Measurements from ENCODE around the gene CDK5RAP2.

Gene CDK5RAP2

DNA sequence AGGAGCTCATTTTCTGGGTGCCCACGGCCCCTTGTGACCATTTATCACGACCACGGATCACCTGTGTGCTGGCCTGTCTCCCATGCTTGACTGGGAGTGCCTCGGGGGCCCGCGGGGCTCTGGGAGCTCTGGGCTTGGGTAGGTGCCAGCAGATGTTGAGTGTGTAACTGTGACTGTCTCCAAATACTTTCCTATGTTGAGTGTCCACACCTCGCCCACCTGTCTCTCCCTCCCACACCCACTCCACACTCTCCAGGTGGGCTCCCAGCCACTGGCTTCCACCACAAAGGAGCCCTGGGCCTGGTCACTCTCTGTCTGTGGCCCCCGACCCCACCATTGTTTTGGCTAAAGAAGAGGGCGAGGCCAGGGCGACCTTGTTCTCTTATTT lies 196.4 kb downstream of the CDK5RAP2 start:
- peaks cover 6% of the 10 kb centered on the region; the same call in 1 of the 2 replicates for H3K36me3 ChIP-seq (replicated peaks)
- no peaks in the 10 kb centered on the region for H3K27me3 ChIP-seq (ENCODE audit: low read depth)
- in situ Hi-C loops (cut with MboI; ENCODE audit: low sequenced_read_pairs) = no loop called here
- no peak overlapping the region for H3K4me3 ChIP-seq
- H3K4me1 ChIP-seq = no peaks in the 10 kb centered on the region
- no peak for DNase-seq (ENCODE audit: low spot score in 2 of 2)
- no peaks in the 10 kb centered on the region for H3K9me3 ChIP-seq

DNA sequence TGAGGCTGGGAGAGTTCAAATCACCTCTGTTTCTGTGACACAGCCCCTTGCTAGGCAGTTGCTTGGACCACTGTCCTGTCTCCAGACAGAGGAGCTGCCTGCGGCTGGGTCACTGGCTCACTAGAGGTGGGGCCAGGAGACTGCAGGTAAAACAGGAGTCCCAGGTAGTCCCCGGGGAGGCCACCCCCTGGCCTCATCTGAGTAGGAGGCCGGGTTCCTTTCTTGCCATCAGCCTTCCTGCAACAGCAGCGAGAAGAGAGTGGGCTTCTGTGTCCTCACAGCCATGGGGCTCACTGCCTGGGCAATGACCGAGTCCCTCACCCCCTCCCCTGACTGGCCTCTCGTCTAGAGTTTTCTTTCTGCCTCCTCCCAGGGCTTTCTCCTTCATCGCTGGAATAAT lies 197.5 kb downstream of the CDK5RAP2 start:
- DNase-seq (ENCODE audit: low spot score in 2 of 2) = no peak
- Histone ChIP-seq H3K27me3 (ENCODE audit: low read depth) (no peaks in the 10 kb centered on the region), H3K4me1 (no peaks in the 10 kb centered on the region), H3K9me3 (no peaks in the 10 kb centered on the region), H3K36me3 (replicated peaks) (peaks cover 4% of the 10 kb centered on the region; the same call in 1 of the 2 replicates), H3K4me3 (no peak overlapping the region)
- in situ Hi-C loops (cut with MboI; ENCODE audit: low sequenced_read_pairs) = no loop called here

DNA sequence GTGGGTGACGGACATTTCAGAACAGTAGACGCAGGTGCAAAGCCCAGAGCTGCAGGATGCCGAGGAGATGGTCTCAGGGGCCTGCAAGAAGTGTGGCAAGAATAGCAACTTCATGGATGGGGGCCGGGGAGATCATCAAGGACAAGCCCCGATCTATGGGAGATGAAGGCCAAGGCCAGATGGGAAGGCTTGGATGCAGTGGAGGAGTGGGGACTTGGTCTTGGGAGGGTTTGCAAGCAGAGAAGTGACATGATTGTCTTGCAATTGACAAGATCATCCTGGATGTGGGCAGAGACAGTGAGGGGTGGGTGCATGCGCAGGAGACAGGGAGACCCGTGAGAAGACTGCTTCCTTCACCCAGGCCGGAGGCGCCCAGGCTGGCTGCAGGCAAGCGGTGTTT lies 198.1 kb downstream of the CDK5RAP2 start:
- no peaks in the 10 kb centered on the region for H3K9me3 ChIP-seq
- H3K36me3 ChIP-seq (replicated peaks) = peaks cover under 1% of the 10 kb centered on the region; the same call in 1 of the 2 replicates
- H3K4me1 ChIP-seq = no peaks in the 10 kb centered on the region
- no peak overlapping the region for H3K4me3 ChIP-seq
- in situ Hi-C loops (cut with MboI; ENCODE audit: low sequenced_read_pairs) = no loop called here
- H3K27me3 ChIP-seq (ENCODE audit: low read depth) = no peaks in the 10 kb centered on the region
- DNase-seq (ENCODE audit: low spot score in 2 of 2) = no peak

DNA sequence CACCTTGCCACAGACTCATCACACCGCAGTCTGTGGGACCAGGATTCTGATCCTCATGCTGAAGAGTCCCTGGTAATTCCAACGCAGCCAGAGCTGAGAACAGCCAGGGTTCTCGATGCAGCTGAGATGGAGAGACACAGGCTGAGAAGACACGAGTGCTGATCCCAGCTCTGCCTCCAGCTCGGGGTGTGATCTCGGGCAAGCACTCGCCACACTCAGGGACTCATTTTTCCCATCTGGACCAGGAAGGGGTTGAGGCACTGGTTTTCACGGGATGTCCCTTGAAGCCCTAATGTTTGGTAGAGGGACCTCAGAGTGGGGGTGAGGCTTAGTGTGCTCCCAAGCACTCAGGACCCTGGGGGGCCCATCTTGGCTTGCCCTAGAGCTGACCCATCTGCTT lies 200.4 kb downstream of the CDK5RAP2 start:
- no peaks in the 10 kb centered on the region for H3K27me3 ChIP-seq (ENCODE audit: low read depth)
- no peak overlapping the region for H3K4me3 ChIP-seq
- no peaks in the 10 kb centered on the region for H3K36me3 ChIP-seq (replicated peaks)
- DNase-seq (ENCODE audit: low spot score in 2 of 2) = no peak
- H3K9me3 ChIP-seq = no peaks in the 10 kb centered on the region
- no peaks in the 10 kb centered on the region for H3K4me1 ChIP-seq
- in situ Hi-C loops (cut with MboI; ENCODE audit: low sequenced_read_pairs) = no loop called here

DNA sequence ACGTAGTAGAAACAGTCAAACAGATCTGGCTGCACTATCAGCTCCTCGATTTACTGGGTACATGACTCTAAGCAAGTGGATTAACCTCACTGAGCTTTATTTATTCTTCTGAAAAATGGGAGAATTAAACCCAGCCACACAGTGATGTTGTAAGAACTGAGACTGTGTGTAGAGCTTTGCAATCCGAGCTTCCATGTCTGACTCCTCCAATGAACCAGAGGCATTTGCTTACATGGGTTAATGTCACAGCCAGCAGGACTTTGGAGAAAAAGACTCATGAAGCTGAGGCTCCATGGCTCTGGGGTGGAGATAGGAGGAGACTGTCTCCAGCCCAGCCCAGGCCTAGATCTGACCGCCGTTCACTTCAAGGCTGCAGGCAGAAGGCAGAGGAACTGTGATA lies 201.3 kb downstream of the CDK5RAP2 start:
- no peak overlapping the region for H3K4me3 ChIP-seq
- H3K36me3 ChIP-seq (replicated peaks) = no peaks in the 10 kb centered on the region
- no peaks in the 10 kb centered on the region for H3K27me3 ChIP-seq (ENCODE audit: low read depth)
- DNase-seq (ENCODE audit: low spot score in 2 of 2) = no peak
- H3K4me1 ChIP-seq = no peaks in the 10 kb centered on the region
- H3K9me3 ChIP-seq = no peaks in the 10 kb centered on the region
- in situ Hi-C loops (cut with MboI; ENCODE audit: low sequenced_read_pairs) = no loop called here

DNA sequence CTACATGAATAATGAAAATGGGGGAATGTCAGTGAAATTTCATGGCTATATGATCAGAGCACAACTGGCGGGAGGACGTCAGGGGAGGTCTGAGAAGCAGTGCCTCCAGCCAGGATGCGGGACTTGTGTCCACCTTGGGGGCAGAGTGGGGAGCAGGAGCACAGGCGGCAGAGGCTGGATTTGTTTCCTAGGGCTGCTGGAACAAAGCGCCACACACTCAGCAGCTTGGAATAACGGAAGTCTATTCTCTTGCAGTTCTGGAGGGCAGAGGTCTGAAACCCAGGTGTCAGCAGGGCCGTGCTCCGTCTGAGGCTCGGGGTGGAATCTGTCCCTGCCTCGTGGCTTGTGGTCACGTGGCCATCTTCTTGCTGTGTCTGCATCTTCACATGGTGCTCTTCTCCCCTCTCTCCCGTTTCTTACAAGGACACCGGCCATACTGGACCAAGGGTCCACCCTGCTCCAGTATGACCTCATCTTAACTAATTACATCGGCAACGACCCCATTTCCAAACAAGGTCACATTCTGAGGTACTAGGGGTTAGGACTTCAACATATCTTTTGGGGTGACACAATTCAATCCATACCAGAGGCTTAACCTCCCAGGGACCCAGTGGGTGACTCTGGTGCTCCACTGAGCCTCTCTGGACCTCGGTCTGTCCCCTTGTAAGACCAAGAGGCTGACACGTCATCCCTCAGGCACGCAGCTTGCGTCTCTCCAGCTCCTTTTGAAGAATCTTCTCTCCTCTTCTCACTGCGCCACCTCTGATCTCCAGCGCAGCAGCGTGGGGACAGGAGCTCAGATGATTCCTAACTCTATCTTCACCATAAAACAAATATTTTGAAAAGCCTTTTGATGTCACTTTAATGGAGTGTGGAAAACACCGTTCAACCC lies 202.5 kb downstream of the CDK5RAP2 start:
- Histone ChIP-seq H3K9me3 (no peaks in the 10 kb centered on the region), H3K4me1 (no peaks in the 10 kb centered on the region), H3K36me3 (replicated peaks) (no peaks in the 10 kb centered on the region), H3K27me3 (ENCODE audit: low read depth) (no peaks in the 10 kb centered on the region), H3K4me3 (no peak overlapping the region)
- no peak for DNase-seq (ENCODE audit: low spot score in 2 of 2)
- in situ Hi-C loops (cut with MboI; ENCODE audit: low sequenced_read_pairs) = no loop called here

DNA sequence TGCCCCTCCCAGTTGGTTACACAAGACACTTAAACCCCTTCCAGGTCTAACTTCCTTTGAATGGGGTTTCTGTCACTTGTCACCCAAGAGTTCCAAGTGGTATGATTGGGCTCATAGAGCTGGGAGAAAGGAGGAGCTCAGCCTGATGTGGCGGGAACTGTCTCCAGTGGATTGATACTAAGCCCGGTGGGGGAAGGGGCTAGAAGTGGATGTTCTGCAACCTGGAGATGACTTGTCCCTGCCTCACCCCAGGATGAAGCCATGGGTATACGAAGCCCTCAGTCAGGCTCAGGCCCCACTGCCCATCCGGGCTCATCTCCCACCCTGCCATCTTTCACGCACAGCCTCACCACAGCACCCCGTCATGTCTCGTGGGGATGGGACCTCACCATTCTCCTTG lies 203.9 kb downstream of the CDK5RAP2 start:
- in situ Hi-C loops (cut with MboI; ENCODE audit: low sequenced_read_pairs) = no loop called here
- no peak for DNase-seq (ENCODE audit: low spot score in 2 of 2)
- Histone ChIP-seq H3K27me3 (ENCODE audit: low read depth) (peaks cover 2% of the 10 kb centered on the region; the same call in 1 of the 2 replicates), H3K36me3 (replicated peaks) (no peaks in the 10 kb centered on the region), H3K4me3 (no peak overlapping the region), H3K4me1 (no peaks in the 10 kb centered on the region), H3K9me3 (no peaks in the 10 kb centered on the region)

DNA sequence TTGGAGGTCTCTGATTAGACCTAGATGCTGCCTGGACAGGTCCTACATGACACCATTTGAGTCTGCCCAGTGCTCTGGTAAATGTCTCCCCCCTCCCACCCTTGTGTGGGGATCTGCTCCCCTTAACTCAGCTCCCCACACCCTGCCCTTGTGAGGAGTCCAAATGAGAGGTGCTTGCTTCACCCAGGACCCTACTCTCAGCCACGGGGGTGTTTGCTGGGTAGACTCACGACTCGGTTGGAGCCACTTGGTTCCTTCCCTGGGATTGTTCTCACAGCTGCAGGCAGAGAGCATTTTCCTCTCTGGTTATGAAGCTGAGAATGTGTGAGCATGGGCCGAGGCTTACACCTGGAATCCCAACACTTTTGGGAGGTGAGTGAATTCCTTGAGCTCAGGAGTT lies 204.7 kb downstream of the CDK5RAP2 start:
- no peak for DNase-seq (ENCODE audit: low spot score in 2 of 2)
- Histone ChIP-seq H3K27me3 (ENCODE audit: low read depth) (peaks cover 2% of the 10 kb centered on the region; the same call in 1 of the 2 replicates), H3K9me3 (no peaks in the 10 kb centered on the region), H3K4me1 (no peaks in the 10 kb centered on the region), H3K4me3 (no peak overlapping the region), H3K36me3 (replicated peaks) (no peaks in the 10 kb centered on the region)
- in situ Hi-C loops (cut with MboI; ENCODE audit: low sequenced_read_pairs) = no loop called here

DNA sequence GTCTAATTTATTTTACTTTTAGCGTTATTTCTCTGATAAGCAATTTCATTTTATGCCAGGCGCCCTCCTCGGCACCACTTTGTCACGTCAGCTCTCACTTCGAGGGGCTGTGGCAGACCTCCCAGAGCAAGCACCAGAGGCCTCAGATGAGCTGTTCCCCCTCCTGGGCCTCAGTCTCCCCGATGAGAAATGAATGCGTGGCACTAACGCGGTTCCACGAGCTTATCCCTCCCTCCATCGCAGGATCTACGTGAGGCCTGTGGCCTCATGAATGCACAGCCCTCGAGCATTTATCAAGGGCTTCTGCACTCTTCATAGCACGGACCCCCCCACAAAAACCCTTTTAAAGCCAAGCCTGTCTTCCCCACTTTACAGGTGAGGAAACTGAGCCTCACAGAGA lies 205.2 kb downstream of the CDK5RAP2 start:
- Histone ChIP-seq H3K4me1 (no peaks in the 10 kb centered on the region), H3K9me3 (no peaks in the 10 kb centered on the region), H3K36me3 (replicated peaks) (no peaks in the 10 kb centered on the region), H3K27me3 (ENCODE audit: low read depth) (peaks cover 2% of the 10 kb centered on the region; the same call in 1 of the 2 replicates), H3K4me3 (no peak overlapping the region)
- no peak for DNase-seq (ENCODE audit: low spot score in 2 of 2)
- in situ Hi-C loops (cut with MboI; ENCODE audit: low sequenced_read_pairs) = no loop called here

DNA sequence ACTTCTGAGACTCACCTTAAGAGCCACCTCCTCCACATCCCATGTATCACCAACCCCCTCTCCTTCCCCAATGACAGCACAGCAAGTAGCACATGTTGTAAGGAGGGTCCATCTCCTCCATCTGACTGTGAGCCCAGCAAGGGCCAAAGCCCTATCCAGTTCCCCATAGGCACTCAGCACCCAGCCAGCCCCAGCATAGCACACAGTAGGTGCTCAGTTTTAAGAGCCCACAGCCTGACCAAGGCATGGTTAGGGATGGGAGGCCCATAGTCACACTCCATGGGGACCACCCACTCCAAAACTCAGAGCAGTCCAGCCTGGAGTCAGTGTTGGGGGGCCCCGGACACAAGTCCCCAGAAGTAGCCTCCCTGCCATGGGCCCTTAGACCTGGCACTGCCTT lies 205.7 kb downstream of the CDK5RAP2 start:
- Histone ChIP-seq H3K27me3 (ENCODE audit: low read depth) (peaks cover 2% of the 10 kb centered on the region; the same call in 1 of the 2 replicates), H3K36me3 (replicated peaks) (no peaks in the 10 kb centered on the region), H3K4me3 (no peak overlapping the region), H3K9me3 (no peaks in the 10 kb centered on the region), H3K4me1 (no peaks in the 10 kb centered on the region)
- in situ Hi-C loops (cut with MboI; ENCODE audit: low sequenced_read_pairs) = no loop called here
- no peak for DNase-seq (ENCODE audit: low spot score in 2 of 2)

DNA sequence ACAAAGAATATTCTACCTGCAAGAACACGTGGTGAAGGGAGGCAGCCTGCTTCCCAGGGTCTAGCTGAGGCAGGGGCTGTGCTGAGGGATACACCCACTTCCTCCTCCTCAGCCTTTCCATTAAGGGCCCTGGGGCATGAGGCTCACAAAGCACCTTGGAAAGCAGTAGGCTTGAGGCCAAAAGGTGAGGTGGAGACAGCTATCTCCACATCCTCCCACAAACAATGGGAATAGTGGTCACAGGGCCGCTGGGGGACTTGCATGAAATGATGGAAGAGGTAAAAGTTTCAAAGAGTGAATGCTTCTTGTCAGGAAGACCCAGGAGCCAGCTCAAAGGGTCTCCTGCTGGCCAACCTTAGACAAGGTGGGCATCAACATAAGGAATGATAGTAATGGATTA lies 207.9 kb downstream of the CDK5RAP2 start:
- no peak for DNase-seq (ENCODE audit: low spot score in 2 of 2)
- in situ Hi-C loops (cut with MboI; ENCODE audit: low sequenced_read_pairs) = no loop called here
- Histone ChIP-seq H3K9me3 (no peaks in the 10 kb centered on the region; the same call in 1 of the 2 replicates), H3K36me3 (replicated peaks) (no peaks in the 10 kb centered on the region), H3K4me3 (no peak overlapping the region), H3K4me1 (no peaks in the 10 kb centered on the region), H3K27me3 (ENCODE audit: low read depth) (peaks cover 2% of the 10 kb centered on the region; the same call in 1 of the 2 replicates)

DNA sequence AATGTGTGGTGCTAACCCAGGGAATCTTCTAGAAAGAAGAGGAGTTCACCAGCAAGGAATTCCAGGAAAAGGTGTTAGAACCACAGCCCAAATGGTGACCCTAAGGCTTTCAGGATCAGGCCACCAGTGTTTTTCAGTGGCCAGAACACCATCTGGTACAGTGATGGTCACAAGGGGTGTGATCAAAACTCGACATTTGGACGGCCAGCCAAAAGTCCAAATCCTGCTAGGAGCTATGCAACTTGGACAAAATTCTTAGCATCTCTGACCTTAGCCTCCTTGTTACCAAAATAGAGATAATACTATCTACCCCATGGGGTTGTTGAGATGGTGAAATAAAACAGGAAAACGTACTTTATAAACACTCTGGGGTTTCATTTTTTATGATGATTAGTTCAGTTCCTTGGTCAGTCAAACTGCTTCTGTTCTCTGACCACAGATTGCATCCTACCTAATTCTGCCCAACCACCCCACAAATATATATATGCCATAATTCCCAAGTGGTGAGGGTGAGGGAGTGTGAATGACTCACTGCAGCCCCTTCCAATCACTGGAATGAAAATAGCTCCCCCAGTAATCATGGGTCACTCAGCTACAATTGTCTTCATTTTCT lies 210.3 kb downstream of the CDK5RAP2 start:
- in situ Hi-C loops (cut with MboI; ENCODE audit: low sequenced_read_pairs) = no loop called here
- Histone ChIP-seq H3K27me3 (ENCODE audit: low read depth) (peaks cover 2% of the 10 kb centered on the region; the same call in 1 of the 2 replicates), H3K36me3 (replicated peaks) (no peaks in the 10 kb centered on the region), H3K9me3 (no peaks in the 10 kb centered on the region; the same call in 1 of the 2 replicates), H3K4me3 (no peak overlapping the region), H3K4me1 (no peaks in the 10 kb centered on the region)
- DNase-seq (ENCODE audit: low spot score in 2 of 2) = no peak

DNA sequence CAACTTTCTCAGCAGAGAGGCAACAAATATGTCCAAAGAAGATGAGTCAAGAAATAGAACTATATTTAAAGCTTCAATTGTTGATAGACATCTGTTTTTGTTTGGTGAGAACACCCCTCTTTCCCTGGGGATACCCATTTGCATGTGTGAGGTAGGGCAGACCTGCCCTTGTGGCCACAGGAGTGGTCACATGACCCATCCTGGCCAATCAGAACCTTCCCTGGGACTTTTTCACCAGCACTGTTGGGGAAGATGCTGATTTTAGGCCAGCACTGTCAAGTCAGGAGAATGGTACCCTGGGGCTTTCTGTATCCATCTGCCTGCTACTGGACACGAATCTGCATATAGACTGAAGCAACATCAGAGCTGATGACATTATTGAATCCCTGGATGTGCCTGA lies 211.2 kb downstream of the CDK5RAP2 start:
- H3K9me3 ChIP-seq = no peaks in the 10 kb centered on the region; the same call in 1 of the 2 replicates
- no peaks in the 10 kb centered on the region for H3K4me1 ChIP-seq
- H3K27me3 ChIP-seq (ENCODE audit: low read depth) = peaks cover 2% of the 10 kb centered on the region; the same call in 1 of the 2 replicates
- H3K4me3 ChIP-seq = no peak overlapping the region
- in situ Hi-C loops (cut with MboI; ENCODE audit: low sequenced_read_pairs) = no loop called here
- no peaks in the 10 kb centered on the region for H3K36me3 ChIP-seq (replicated peaks)
- DNase-seq (ENCODE audit: low spot score in 2 of 2) = no peak

DNA sequence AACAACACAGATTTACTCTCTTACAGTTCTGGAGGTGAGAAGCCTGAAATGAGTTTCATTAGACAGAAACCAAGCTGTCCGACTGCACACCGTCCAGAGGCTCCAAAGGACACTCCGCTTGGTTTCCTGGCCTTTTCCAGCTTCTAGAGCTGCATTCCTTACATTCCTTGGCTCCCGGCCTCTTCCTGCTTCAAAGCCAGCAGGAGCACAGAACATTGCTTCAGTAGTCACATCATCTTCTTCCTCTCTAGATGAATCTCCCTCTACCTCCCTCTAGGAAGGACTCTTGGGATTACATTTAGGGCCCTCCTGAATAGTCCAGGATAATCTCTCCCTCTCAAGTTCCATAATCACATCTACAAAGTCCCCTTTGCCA lies 213.3 kb downstream of the CDK5RAP2 start:
- in situ Hi-C loops (cut with MboI; ENCODE audit: low sequenced_read_pairs) = no loop called here
- peak in 1 of 2 experiments; percentile 32 for DNase-seq (ENCODE audit: low spot score in 2 of 2)
- H3K4me1 ChIP-seq = no peaks in the 10 kb centered on the region
- no peak overlapping the region for H3K4me3 ChIP-seq
- H3K9me3 ChIP-seq = no peaks in the 10 kb centered on the region; the same call in 1 of the 2 replicates
- H3K27me3 ChIP-seq (ENCODE audit: low read depth) = peaks cover under 1% of the 10 kb centered on the region; the same call in 1 of the 2 replicates
- no peaks in the 10 kb centered on the region for H3K36me3 ChIP-seq (replicated peaks)
